Fibroblast of pulmonary artery (primary cell): ENCODE data around the gene PWP2.

ENCODE experiments used
- DNase-seq: peaks from one replicate; pipeline ENCODE4 v3.0.0-alpha.2; 2010; ENCODE audit warnings: low read depth
- H3K4me3 ChIP-seq: replicated peaks from 2 replicates; pipeline ENCODE4 v1.5.1; 2011; ENCODE audit warnings: low read depth, mild to moderate bottlenecking, control low read depth, low read length, moderate library complexity
- TF ChIP-seq, protein P1 (sequence below): IDR thresholded peaks from 2 replicates; pipeline ENCODE4 v1.5.1; 2011; ENCODE audit warnings: mild to moderate bottlenecking, control low read depth, low read length, inconsistent platforms; ENCODE audit errors: missing control alignments

PWP2 gene

DNA sequence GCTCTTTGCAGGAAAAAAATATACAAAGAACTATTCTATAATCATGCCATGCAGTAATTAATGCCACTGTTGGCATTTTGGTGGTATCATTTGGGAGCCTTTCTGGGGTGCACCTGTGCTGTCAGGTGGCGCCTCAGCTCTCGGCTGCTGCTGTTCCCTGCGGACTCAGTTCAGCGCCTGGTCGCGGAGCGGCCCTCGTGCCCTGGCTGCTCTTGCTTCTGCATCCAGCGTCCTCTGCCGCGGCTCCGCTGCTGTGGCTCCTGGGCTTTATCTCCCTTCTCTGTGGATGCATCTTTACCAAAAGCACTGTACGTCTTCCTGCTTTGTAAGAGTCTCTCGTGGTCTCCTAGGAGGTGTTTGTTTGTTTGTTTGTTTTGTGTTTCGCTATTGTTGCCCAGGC is 35.1 kb upstream of the PWP2 start:
- TF ChIP-seq, protein P1, sequence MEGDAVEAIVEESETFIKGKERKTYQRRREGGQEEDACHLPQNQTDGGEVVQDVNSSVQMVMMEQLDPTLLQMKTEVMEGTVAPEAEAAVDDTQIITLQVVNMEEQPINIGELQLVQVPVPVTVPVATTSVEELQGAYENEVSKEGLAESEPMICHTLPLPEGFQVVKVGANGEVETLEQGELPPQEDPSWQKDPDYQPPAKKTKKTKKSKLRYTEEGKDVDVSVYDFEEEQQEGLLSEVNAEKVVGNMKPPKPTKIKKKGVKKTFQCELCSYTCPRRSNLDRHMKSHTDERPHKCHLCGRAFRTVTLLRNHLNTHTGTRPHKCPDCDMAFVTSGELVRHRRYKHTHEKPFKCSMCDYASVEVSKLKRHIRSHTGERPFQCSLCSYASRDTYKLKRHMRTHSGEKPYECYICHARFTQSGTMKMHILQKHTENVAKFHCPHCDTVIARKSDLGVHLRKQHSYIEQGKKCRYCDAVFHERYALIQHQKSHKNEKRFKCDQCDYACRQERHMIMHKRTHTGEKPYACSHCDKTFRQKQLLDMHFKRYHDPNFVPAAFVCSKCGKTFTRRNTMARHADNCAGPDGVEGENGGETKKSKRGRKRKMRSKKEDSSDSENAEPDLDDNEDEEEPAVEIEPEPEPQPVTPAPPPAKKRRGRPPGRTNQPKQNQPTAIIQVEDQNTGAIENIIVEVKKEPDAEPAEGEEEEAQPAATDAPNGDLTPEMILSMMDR: no peak
- DNase-seq: no peak

DNA sequence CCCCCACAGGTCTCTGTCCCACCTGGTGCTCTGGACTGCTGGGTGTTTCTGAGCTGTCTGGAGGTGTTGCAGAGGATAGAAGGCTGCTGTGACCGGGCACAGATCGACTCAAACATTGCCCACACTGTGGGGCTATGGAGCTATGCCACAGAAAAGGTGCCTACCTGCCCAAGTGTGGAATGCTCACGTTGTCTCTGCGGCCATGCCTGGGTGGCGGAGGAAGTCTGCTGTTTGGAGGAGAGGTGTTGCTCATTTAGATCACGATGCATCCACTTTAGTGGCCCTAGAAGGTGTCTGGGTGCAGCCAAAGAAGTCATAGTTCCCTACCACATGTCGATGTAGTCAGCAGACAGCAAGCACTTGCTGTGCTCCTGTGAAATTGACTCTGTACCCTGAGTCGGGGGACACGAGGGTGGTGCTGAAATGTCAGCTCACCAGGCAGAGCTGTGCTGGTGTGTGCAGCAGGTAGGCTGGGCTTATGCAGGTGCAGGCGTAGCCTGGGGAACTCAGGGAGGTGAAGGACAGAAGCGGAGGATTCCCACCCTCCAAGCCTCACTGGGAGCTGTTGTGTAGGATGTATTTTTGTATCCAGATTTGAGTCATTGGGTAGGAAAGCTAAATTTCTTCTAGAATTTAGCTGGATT is 32.8 kb upstream of the PWP2 start:
- TF ChIP-seq, protein P1: no peak
- H3K4me3 ChIP-seq: no peak overlapping the region
- no peak for DNase-seq

More for the DNA sequence above, 35.1 kb upstream of the PWP2 start:
- no peak overlapping the region for H3K4me3 ChIP-seq

DNA sequence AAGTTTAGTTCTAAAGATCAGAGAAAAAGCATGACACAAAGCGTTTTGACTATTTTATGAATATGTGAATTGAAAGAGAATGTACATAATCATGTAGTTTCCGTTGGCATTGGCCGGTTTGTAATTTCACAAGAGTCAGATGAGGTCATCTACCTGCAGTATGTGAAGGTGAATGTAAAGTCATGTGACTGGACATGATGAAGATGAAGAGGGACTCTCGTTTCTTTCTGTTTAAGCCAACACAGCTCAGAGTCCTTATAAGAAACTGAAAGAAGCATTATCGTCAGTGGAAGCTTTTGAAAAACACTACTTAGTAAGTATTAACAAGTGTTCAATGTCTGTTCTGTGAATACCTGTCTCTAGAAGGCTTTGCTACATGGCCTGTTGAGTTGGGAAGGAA is 30.9 kb upstream of the PWP2 start:
- TF ChIP-seq, protein P1: no peak
- no peak overlapping the region for H3K4me3 ChIP-seq
- no peak for DNase-seq

DNA sequence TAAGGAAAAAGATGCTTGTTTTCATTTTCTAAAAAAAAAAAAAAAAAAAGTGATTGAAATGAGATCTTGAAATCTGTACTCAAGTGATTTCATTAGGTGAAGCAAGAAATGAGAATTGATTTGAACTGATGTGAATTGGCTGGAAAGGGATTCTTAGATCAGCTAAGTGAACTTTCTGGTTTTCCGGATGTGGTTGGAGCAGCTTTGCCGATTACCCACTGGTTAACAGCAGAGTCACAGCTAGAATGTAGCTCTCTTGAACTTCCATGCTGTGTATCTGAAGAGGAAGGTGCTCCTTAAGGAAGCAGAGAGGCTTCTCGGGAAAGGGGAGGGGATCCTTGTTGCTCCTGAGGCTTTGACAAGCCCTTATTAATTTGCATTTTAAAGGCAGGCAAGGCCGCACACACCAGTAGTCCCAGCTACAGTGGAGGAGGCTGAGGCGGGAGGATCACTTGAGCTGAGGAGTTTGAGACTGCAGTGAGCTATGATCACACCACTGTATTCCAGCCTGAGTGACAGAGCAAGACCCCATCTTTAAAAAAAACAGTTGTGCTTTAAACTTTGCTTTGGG is 28.7 kb upstream of the PWP2 start:
- DNase-seq: no peak
- H3K4me3 ChIP-seq: no peak overlapping the region
- TF ChIP-seq, protein P1: no peak

DNA sequence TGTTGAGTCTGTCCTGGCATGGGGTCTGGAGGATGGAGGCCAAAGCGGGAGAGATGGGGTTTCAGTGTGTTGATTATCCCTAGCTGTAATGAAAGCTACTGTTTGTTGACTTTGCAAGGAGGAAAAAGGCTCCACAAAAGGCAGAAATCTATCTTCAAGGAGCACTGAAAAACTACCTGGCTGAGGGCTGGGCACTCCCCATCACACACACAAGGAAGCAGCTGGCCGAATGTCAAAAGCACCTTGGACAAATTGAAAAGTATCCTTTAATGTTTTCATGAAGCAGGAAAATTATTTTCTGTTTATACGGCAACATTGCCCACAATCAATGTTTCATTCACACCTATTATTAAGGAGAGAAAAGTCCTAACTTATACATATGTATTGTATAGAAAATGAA is 27.8 kb upstream of the PWP2 start:
- no peak overlapping the region for H3K4me3 ChIP-seq
- TF ChIP-seq, protein P1: no peak
- no peak for DNase-seq

DNA sequence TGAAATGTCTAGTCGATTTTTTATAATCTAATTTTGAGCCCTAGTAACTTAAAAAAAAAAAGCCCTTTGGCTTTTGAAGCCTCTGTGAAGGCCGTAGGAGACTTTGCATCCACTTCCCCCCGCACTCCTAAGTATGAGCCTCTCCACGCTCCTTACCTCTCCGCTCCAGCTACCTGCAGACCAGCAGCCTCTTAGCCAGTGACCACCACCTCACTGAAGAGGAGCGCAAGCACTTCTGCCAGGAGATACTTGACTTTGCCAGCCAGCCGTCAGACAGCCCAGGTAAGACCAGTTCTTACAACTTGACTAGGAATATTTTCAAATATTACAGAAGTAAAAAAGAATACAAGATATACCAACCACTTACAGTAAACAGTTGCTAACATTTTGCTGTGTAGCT is 27.4 kb upstream of the PWP2 start:
- TF ChIP-seq, protein P1: no peak
- no peak overlapping the region for H3K4me3 ChIP-seq
- no peak for DNase-seq
